HT-29 (cell line): ENCODE measurements around the gene RGMA. TPM values are rescaled to one million over a fixed set of nuclear protein-coding genes. Genes with fewer than 3 reads are reported as not detected.

Source experiments
- DNase-seq: peaks from one replicate; pipeline ENCODE4 v3.0.0-alpha.2; 2015; ENCODE audit warnings: low spot score
- total RNA-seq: library from RNA; depleted of rRNA; stranded (reverse); fragments of >200 nt; shearing (Covaris generic); gene quantifications from 2 replicates; pipeline ENCODE4 v1.2.3, GENCODE V29; 2014; rRNA removed

RGMA gene
- total RNA-seq = not detected in 2 replicates

- DNase-seq = no peak
Measured at GRCh38 chr15:93088981-93089726, at the start of gene RGMA. RGMA (minus strand) TSS chr15:93089211; CDS start chr15:93088932, 279 bp downstream.

GRCh38 chr15:93136606-93137005, 47.6 kb upstream of the RGMA start:
- no peak for DNase-seq

GRCh38 chr15:93135997-93136397, 47.0 kb upstream of the RGMA start:
- DNase-seq = no peak

GRCh38 chr15:93135459-93135858, 46.4 kb upstream of the RGMA start:
- DNase-seq = no peak

GRCh38 chr15:93131485-93132095, 42.6 kb upstream of the RGMA start:
- DNase-seq = no peak

GRCh38 chr15:93129702-93130488, 40.9 kb upstream of the RGMA start:
- no peak for DNase-seq

GRCh38 chr15:93127286-93127685, 38.3 kb upstream of the RGMA start:
- no peak for DNase-seq

GRCh38 chr15:93126599-93126998, 37.6 kb upstream of the RGMA start:
- no peak for DNase-seq

GRCh38 chr15:93126148-93126547, 37.1 kb upstream of the RGMA start:
- no peak for DNase-seq

- DNase-seq = no peak
Measured at GRCh38 chr15:93124126-93124525, 35.1 kb upstream of the RGMA start.

GRCh38 chr15:93121973-93122910, 33.2 kb upstream of the RGMA start:
- no peak for DNase-seq

- no peak for DNase-seq
Measured at GRCh38 chr15:93121107-93121506, 32.1 kb upstream of the RGMA start.

GRCh38 chr15:93118904-93119303, 29.9 kb upstream of the RGMA start:
- no peak for DNase-seq

- no peak for DNase-seq
Measured at GRCh38 chr15:93111451-93111850, 22.4 kb upstream of the RGMA start.

GRCh38 chr15:93110502-93111040, 21.6 kb upstream of the RGMA start:
- no peak for DNase-seq

- no peak for DNase-seq
Measured at GRCh38 chr15:93109336-93110102, 20.5 kb upstream of the RGMA start.

GRCh38 chr15:93107646-93108045, 18.6 kb upstream of the RGMA start:
- DNase-seq = no peak

- DNase-seq = no peak
Measured at GRCh38 chr15:93105485-93105884, 16.5 kb upstream of the RGMA start.

GRCh38 chr15:93103823-93104222, 14.8 kb upstream of the RGMA start:
- DNase-seq = no peak

GRCh38 chr15:93102211-93102610, 13.2 kb upstream of the RGMA start:
- no peak for DNase-seq
